Measurements from ENCODE around the gene TIMM8A.

TIMM8A gene

GRCh38 chrX:101362757-101363156, 14.2 kb upstream of the TIMM8A start:
- Histone ChIP-seq H3K4me3 (ENCODE audit: severe bottlenecking) (no peak overlapping the region), H3K27ac (ENCODE audit: poor library complexity, severe bottlenecking) (no peak overlapping the region), H3K36me3 (ENCODE audit: low read depth) (no peaks in the 10 kb centered on the region), H3K9me3 (ENCODE audit: severe bottlenecking) (no peaks in the 10 kb centered on the region), H3K27me3 (ENCODE audit: insufficient read depth, poor library complexity, severe bottlenecking) (no peaks in the 10 kb centered on the region), H3K4me1 (ENCODE audit: insufficient read depth, poor library complexity, severe bottlenecking) (no peaks in the 10 kb centered on the region)
- no peak for ATAC-seq (ENCODE audit: low read depth)
- no peak for DNase-seq (ENCODE audit: low spot score)
- no peak for TF ChIP-seq CTCF (IDR thresholded peaks at IDR 0.05; ENCODE audit: poor library complexity, severe bottlenecking)

GRCh38 chrX:101362116-101362515, 13.6 kb upstream of the TIMM8A start:
- no peak for DNase-seq (ENCODE audit: low spot score)
- Histone ChIP-seq H3K4me3 (ENCODE audit: severe bottlenecking) (no peak overlapping the region), H3K27ac (ENCODE audit: poor library complexity, severe bottlenecking) (no peak overlapping the region), H3K4me1 (ENCODE audit: insufficient read depth, poor library complexity, severe bottlenecking) (no peaks in the 10 kb centered on the region), H3K27me3 (ENCODE audit: insufficient read depth, poor library complexity, severe bottlenecking) (no peaks in the 10 kb centered on the region), H3K36me3 (ENCODE audit: low read depth) (no peaks in the 10 kb centered on the region), H3K9me3 (ENCODE audit: severe bottlenecking) (no peaks in the 10 kb centered on the region)
- no peak for ATAC-seq (ENCODE audit: low read depth)
- no peak for TF ChIP-seq CTCF (IDR thresholded peaks at IDR 0.05; ENCODE audit: poor library complexity, severe bottlenecking)

GRCh38 chrX:101360390-101360789, 11.8 kb upstream of the TIMM8A start:
- no peak for TF ChIP-seq CTCF (IDR thresholded peaks at IDR 0.05; ENCODE audit: poor library complexity, severe bottlenecking)
- Histone ChIP-seq H3K27ac (ENCODE audit: poor library complexity, severe bottlenecking) (no peak overlapping the region), H3K4me3 (ENCODE audit: severe bottlenecking) (no peak overlapping the region), H3K9me3 (ENCODE audit: severe bottlenecking) (no peaks in the 10 kb centered on the region), H3K36me3 (ENCODE audit: low read depth) (no peaks in the 10 kb centered on the region), H3K27me3 (ENCODE audit: insufficient read depth, poor library complexity, severe bottlenecking) (no peaks in the 10 kb centered on the region), H3K4me1 (ENCODE audit: insufficient read depth, poor library complexity, severe bottlenecking) (no peaks in the 10 kb centered on the region)
- no peak for ATAC-seq (ENCODE audit: low read depth)
- no peak for DNase-seq (ENCODE audit: low spot score)

GRCh38 chrX:101359966-101360365, 11.4 kb upstream of the TIMM8A start:
- no peaks in the 10 kb centered on the region for H3K36me3 ChIP-seq (ENCODE audit: low read depth)
- H3K27ac ChIP-seq (ENCODE audit: poor library complexity, severe bottlenecking), result no peak overlapping the region
- H3K9me3 ChIP-seq (ENCODE audit: severe bottlenecking), result no peaks in the 10 kb centered on the region
- H3K4me1 ChIP-seq (ENCODE audit: insufficient read depth, poor library complexity, severe bottlenecking), result no peaks in the 10 kb centered on the region
- H3K27me3 ChIP-seq (ENCODE audit: insufficient read depth, poor library complexity, severe bottlenecking), result no peaks in the 10 kb centered on the region
- TF ChIP-seq CTCF (IDR thresholded peaks at IDR 0.05; ENCODE audit: poor library complexity, severe bottlenecking), result no peak
- ATAC-seq (ENCODE audit: low read depth) (no peak; the same call in 2 of the 3 replicates), DNase-seq (ENCODE audit: low spot score) (no peak)
- H3K4me3 ChIP-seq (ENCODE audit: severe bottlenecking), result no peak overlapping the region

- Histone ChIP-seq H3K27me3 (ENCODE audit: insufficient read depth, poor library complexity, severe bottlenecking) (no peaks in the 10 kb centered on the region), H3K9me3 (ENCODE audit: severe bottlenecking) (no peaks in the 10 kb centered on the region), H3K4me3 (ENCODE audit: severe bottlenecking) (no peak overlapping the region), H3K27ac (ENCODE audit: poor library complexity, severe bottlenecking) (no peak overlapping the region), H3K36me3 (ENCODE audit: low read depth) (no peaks in the 10 kb centered on the region), H3K4me1 (ENCODE audit: insufficient read depth, poor library complexity, severe bottlenecking) (no peaks in the 10 kb centered on the region)
- ATAC-seq (ENCODE audit: low read depth), result no peak
- TF ChIP-seq CTCF (IDR thresholded peaks at IDR 0.05; ENCODE audit: poor library complexity, severe bottlenecking), result no peak
- DNase-seq (ENCODE audit: low spot score), result no peak
These were observed 8.7 kb upstream of the TIMM8A start for GRCh38 chrX:101357166-101357795.
